Measurements from ENCODE around the gene NTHL1. TPM values are rescaled to one million over a fixed set of nuclear protein-coding genes. Genes with fewer than 3 reads are reported as not detected.
A peak's percentile ranks its signal among the peaks of the same experiment; 100 is the strongest.

Gene NTHL1
- total RNA-seq, 1 donor from 2014 or later, result 22.8 TPM

DNA sequence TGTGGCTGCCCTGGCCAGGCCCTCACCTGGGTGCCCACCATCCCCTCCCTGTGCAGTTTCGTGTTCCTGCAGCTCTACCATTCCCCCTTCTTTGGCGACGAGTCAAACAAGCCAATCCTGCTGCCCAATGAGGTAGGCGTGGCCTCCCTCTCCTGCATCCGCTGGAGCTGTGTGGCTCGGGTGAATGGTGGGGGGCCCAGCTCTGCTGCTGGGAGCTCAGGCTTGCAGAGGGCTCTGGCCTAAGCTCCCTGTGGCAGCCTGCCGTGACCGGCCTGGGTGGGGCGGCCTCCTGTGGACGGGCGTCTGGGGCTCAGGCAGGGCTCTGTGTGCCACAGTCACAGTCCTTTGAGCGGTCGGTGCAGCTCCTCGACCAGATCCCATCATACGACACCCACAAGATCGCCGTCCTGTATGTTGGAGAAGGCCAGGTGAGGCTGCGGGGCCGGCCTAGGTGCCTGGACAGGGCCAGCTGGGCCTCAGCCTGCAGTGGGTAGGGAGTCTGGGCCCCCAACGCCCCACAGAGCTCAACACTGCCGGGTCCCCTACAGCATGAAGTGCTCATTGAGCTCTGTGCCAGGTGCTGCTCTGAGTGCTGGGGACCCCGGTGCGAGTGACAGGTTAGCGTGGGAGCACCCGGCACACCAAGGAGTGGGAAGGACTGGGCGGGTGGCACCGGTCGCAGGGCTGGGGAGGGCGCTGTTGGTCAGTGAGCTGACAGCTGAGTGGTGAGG lies 37.4 kb upstream of the NTHL1 start:
- DNase-seq (ENCODE audit: low read depth in 2 of 2), result no peak

- DNase-seq (ENCODE audit: low read depth in 2 of 2), result no peak
Measured at GRCh38 chr16:2083876-2084780, 36.5 kb upstream of the NTHL1 start.

DNA sequence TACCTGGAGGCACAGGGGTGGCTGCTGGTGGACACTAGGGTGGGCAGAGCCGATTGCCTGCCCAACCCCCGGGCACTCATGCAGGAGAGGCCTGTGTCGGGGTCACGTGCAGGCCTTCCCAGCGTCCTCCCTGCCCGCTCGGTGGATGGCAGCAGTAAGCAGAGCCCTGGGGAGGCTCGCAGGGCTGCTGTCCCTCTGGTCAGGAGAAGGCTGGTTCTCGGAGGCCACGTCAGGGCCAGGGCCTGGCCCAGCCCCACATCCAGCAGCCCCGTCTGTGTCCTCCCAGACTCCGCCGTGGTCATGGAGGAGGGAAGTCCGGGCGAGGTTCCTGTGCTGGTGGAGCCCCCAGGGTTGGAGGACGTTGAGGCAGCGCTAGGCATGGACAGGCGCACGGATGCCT lies 35.8 kb upstream of the NTHL1 start:
- DNase-seq (ENCODE audit: low read depth in 2 of 2), result no peak

GRCh38 chr16:2082983-2083364 lies 35.3 kb upstream of the NTHL1 start:
- no peak for DNase-seq (ENCODE audit: low read depth in 2 of 2)

DNA sequence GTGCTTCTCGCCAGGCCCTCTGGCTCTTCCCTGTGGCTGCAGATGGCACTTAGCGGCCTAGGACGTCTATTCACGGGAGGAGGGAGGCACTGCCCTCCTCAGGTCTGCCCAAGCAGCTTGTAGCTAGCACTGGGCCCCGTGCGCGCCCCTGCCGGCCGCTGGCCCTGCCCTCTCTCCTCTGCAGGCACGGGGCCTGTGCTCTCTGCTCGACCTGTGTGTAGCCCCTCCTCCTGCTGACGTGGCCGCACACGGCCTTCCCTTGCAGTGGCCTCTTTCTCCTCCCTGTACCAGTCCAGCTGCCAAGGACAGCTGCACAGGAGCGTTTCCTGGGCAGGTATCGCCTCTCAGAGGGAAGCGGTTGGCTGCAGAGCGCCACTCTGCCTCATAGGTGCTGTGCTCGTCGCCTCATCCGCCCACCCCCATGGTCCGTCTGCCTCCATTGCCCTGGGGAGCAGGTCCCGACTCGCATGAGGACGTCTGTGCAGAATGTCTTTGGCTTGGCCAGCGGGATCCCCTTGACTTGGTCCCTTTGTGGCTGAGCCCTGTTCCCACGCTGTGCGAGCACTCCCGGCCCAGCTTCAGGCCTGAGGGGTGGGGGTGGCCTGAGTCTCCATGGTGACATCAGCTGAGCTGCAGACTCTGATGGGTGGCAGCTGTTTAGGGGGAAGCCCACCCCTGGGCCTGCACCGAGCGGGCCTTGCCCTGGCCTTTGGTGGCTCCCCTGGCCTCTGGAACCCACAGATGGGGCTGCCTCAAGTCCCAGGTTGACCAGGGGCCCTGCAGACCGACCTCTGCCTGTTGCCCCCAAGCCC lies 34.7 kb upstream of the NTHL1 start:
- peak in 1 of 2 donors; percentile 22 for DNase-seq (ENCODE audit: low read depth in 2 of 2)

DNA sequence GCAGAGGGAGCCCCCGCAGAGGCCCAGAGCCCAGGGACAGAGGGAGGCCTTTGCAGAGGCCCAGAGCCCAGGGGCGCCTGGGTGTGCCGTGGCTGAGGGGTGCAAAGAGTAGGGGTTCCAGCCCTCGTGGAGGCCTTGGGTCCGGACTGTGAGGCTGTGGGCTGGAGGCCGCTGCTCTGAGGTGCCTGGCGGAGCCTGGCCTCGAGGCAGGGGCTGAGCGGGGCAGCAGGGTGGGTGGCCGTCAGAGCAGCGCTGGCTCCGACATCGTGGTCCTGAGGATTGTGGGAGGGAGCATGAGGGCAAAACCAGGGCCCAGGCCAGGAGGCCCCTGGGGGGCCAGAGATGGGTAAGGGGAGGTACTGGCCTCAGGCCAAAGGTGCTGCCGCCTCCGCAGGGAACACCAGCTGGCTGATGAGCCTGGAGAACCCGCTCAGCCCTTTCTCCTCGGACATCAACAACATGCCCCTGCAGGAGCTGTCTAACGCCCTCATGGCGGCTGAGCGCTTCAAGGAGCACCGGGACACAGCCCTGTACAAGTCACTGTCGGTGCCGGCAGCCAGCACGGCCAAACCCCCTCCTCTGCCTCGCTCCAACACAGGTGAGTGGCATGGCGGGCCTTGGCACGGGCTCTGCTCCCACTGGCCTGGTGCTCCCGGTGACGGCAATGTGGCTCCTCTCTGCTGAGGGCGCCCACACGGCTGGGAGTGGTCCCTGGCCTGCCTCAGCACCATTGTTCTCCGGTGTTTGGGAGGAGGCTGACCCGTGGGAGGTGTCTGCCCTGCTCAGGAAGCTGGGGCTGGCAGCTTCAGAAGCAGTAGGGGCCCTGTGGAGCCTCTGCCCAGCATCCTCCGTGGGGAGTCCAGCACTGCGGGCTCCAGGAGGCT lies 33.8 kb upstream of the NTHL1 start:
- no peak for DNase-seq (ENCODE audit: low read depth in 2 of 2)

DNA sequence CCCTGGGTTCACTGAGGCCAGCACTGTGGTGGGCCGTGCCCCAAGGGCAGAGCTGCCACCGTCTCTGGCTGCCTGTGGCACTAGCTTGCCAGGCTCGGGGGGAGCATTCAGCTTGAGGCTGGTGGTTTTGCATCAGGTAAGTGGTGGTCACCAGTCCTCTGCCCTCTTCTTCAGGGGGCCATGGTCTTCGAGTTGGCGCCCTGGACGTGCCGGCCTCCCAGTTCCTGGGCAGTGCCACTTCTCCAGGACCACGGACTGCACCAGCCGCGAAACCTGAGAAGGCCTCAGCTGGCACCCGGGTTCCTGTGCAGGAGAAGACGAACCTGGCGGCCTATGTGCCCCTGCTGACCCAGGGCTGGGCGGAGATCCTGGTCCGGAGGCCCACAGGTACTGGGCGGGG lies 32.4 kb upstream of the NTHL1 start:
- DNase-seq (ENCODE audit: low read depth in 2 of 2), result no peak

DNA sequence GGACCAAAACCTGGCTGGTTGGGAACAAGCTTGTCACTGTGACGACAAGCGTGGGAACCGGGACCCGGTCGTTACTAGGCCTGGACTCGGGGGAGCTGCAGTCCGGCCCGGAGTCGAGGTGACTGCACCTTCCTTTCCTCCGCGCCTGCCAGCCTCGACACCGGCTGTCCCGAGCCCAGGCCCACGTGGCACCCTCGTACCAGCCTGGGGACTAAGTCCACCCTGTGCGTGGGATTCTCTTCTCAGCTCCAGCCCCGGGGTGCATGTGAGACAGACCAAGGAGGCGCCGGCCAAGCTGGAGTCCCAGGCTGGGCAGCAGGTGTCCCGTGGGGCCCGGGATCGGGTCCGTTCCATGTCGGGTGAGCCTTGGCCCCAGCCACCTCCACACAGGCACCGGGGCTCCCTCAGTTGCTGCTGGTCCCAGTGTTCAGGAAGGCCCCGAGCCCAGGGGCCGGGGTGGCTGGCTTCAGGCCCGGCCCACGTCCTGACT lies 31.7 kb upstream of the NTHL1 start:
- DNase-seq (ENCODE audit: low read depth in 2 of 2), result no peak

DNA sequence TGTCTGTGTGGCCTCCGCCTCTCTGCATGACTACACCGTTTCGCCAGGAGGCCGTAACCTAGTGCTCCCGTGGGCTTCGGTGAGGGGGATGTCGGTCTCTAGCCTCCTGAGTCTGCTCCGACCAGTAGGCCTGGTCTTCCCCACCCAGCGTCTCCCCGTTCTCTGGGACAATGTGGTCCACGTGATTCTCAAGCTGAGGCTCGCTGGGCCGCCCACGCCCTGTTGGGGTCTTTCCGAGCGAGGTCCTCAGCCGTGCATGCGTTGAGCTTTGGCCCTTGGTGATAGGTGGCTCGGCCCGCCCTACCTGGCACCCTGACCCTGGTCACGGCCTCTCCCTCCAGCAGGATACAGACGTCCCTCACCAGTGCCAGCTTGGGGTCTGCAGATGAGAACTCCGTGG lies 31.1 kb upstream of the NTHL1 start:
- no peak for DNase-seq (ENCODE audit: low read depth in 2 of 2)

GRCh38 chr16:2078096-2078495 lies 30.5 kb upstream of the NTHL1 start:
- DNase-seq (ENCODE audit: low read depth in 2 of 2), result no peak

DNA sequence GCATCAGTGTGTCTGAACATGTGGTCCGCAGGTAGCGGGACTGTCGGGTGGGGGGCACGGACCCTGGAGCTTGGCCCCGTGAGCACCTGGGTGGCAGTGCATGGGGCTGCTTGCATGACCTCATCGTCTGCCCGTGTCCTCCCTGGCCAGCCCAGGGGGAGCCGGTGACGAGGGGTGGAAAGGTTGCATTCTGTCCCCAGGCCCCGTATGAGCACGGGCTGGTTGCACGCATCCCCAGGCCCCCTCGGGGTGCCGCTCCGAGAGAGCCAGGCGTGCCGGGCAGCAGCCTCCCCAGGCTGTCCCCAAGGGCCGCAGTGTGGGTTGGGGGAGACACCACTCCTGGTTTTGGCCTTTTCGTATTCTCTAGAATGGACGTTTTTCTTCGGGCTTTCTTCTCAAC lies 30.1 kb upstream of the NTHL1 start:
- DNase-seq (ENCODE audit: low read depth in 2 of 2), result no peak

- DNase-seq (ENCODE audit: low read depth in 2 of 2), result no peak
Measured at GRCh38 chr16:2077016-2077415, 29.4 kb upstream of the NTHL1 start.

GRCh38 chr16:2076072-2076865 lies 28.6 kb upstream of the NTHL1 start:
- DNase-seq (ENCODE audit: low read depth in 2 of 2), result no peak

GRCh38 chr16:2075631-2076030 lies 28.0 kb upstream of the NTHL1 start:
- no peak for DNase-seq (ENCODE audit: low read depth in 2 of 2)

- no peak for DNase-seq (ENCODE audit: low read depth in 2 of 2)
Measured at GRCh38 chr16:2074071-2074470, 26.4 kb upstream of the NTHL1 start.

- DNase-seq (ENCODE audit: low read depth in 2 of 2), result no peak
Measured at GRCh38 chr16:2072926-2073325, 25.3 kb upstream of the NTHL1 start.

DNA sequence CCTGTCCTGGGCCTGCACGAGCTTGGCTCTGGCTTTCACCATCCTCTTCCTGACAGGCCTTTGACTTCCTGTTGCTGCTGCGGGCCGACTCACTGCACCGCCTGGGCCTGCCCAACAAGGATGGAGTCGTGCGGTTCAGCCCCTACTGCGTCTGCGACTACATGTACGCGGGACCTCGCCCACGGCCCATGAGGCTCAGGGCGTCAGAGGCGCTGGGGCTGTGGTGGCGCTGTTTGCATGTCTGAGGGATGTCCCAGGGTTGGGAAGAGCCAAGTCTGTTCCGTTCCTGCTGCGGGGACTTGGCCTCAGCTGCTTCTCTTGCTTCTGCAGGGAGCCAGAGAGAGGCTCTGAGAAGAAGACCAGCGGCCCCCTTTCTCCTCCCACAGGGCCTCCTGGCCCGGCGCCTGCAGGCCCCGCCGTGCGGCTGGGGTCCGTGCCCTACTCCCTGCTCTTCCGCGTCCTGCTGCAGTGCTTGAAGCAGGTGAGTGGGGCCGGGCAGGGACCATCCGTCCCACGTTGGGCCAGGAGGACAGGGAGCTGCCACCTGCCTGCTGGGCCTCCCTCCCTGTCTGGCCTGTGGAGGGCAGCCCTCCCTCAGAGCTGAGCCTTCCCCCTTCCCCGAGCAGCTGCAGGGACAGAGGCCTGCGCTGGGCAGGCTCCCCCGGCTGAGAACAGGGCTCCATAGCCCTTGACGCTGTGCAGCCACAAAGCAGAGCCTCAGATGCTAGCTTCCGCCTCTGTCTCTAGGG lies 24.0 kb upstream of the NTHL1 start:
- DNase-seq (ENCODE audit: low read depth in 2 of 2), result peak in 1 of 2 donors; percentile 49

DNA sequence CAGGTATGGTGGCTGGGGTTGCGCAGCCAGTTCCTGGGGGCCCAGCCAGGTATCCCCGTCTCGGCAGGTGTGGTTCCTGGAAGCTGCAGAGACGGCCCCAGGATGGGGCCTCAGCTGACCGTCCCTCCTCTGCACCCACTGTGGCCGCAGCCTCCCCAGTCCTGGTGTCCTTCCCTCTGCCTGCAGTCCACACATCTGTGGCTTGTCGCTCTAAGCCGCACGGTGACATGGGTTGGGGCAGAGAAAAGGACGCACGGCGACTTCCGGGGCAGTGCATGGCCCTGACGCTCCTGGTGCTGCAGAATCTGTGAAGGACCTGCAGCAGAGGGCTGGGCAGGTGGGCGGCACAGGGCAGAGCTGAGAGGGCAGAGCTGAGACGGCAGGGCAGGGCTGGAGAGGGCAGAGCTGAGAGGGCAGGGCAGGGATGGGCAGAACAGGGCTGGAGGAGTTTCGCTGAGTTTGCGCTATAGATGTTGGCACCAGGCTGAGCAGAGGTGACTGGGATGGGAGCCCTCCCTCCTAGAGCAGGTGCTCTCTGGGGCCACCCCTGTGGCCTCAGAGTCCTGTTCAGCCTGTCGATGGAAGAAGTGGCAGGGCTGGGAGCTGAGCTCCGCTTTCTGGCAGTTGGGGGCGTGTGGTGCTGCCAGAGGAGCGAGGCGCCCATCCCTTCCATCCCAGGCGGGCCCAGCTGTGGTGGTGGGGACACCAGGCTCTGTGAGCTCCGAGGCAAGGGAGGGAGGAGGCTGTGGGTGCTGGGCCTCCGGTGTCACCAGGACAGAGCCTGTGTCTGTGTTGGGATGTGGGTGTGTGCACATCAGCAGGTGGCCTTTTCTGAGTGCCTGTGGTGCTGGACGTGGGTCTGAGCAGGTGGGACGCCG lies 23.2 kb upstream of the NTHL1 start:
- DNase-seq (ENCODE audit: low read depth in 2 of 2), result no peak

Measured in lung microvascular endothelial cell (primary cell).